GM18909 (cell line): ENCODE data around the gene RAET1G.
"Not testable (repeated sequence)": the region's sequence is repeated elsewhere in the genome, so short reads cannot be mapped to it uniquely, and the experiment has no call there.

Source experiments
- ATAC-seq: cut with Tn5 transposase; IDR thresholded peaks from one replicate; pipeline ENCODE4 v1.9.1; 2021; ENCODE audit warnings: mild to moderate bottlenecking; ENCODE audit not compliant: unreplicated experiment, poor library complexity

The RAET1G gene

GRCh38 chr6:149935668-149936067 lies 12.7 kb upstream of the RAET1G start:
- no peak for ATAC-seq

GRCh38 chr6:149935246-149935645 lies 12.3 kb upstream of the RAET1G start:
- ATAC-seq, result no peak

GRCh38 chr6:149934249-149935156 lies 11.6 kb upstream of the RAET1G start:
- no peak for ATAC-seq

- no peak for ATAC-seq
Observed at GRCh38 chr6:149933461-149933860, 10.5 kb upstream of the RAET1G start.

GRCh38 chr6:149933036-149933435 lies 10.1 kb upstream of the RAET1G start:
- no peak for ATAC-seq

- no peak for ATAC-seq
Observed at GRCh38 chr6:149931501-149931900, 8.6 kb upstream of the RAET1G start.

- no peak for ATAC-seq
Observed at GRCh38 chr6:149929422-149929821, 6.5 kb upstream of the RAET1G start.

- not testable (repeated sequence) for ATAC-seq
Observed at GRCh38 chr6:149927025-149927424, 4.1 kb upstream of the RAET1G start.

- ATAC-seq, result peak; percentile 75
Observed at GRCh38 chr6:149925974-149926777, 3.3 kb upstream of the RAET1G start.

GRCh38 chr6:149925253-149925973 lies 2.5 kb upstream of the RAET1G start:
- no peak for ATAC-seq

- no peak for ATAC-seq
Observed at GRCh38 chr6:149924933-149925252, 2.0 kb upstream of the RAET1G start.

- ATAC-seq, result no peak
Observed at GRCh38 chr6:149924206-149924932, 1.4 kb upstream of the RAET1G start.

GRCh38 chr6:149923327-149923986 lies 536 bp upstream of the RAET1G start:
- ATAC-seq, result no peak

GRCh38 chr6:149922091-149922490 lies 830 bp downstream of the RAET1G start:
- ATAC-seq, result not testable (repeated sequence)

- no peak for ATAC-seq
Observed at GRCh38 chr6:149921361-149921760, 1.6 kb downstream of the RAET1G start.

GRCh38 chr6:149919834-149920225 lies 3.1 kb downstream of the RAET1G start:
- no peak for ATAC-seq

- ATAC-seq, result not testable (repeated sequence)
Observed at GRCh38 chr6:149919126-149919833, 3.6 kb downstream of the RAET1G start.

- no peak for ATAC-seq
Observed at GRCh38 chr6:149918151-149918905, 4.6 kb downstream of the RAET1G start.
